Mesendoderm (in vitro differentiated cells): ENCODE measurements around the gene TLR8.

Source experiments
- DNase-seq: peaks from one replicate; pipeline ENCODE4 v3.0.0; 2013
- H2AK5ac ChIP-seq: 2 replicates; pipeline ENCODE4 v1.6.1; 2013; ENCODE audit warnings: low read length, inconsistent platforms
- H2BK120ac ChIP-seq: 2 replicates; pipeline ENCODE4 v1.6.1; 2013; ENCODE audit warnings: low read depth, mild to moderate bottlenecking, low read length, moderate library complexity, mixed read lengths
- H2BK15ac ChIP-seq: replicated peaks from 2 replicates; pipeline ENCODE4 v1.6.1; 2013; ENCODE audit warnings: low read depth, mild to moderate bottlenecking, moderate library complexity
- H2BK5ac ChIP-seq: 2 replicates; pipeline ENCODE4 v1.6.1; 2013; ENCODE audit warnings: low read length, inconsistent platforms
- H3K18ac ChIP-seq: 2 replicates; pipeline ENCODE4 v1.6.1; 2013; ENCODE audit warnings: mild to moderate bottlenecking, low read length, mixed read lengths
- H3K23ac ChIP-seq: one replicate; pipeline ENCODE4 v1.6.1; 2013; ENCODE audit warnings: low read length
- H3K27ac ChIP-seq: 2 replicates; pipeline ENCODE4 v1.5.1; 2013; ENCODE audit warnings: low read depth, mild to moderate bottlenecking, inconsistent platforms, low read length, moderate library complexity
- H3K27me3 ChIP-seq: 2 replicates; pipeline ENCODE4 v1.6.1; 2013; ENCODE audit warnings: low read length, control low read depth, mild to moderate bottlenecking, inconsistent platforms; ENCODE audit not compliant: insufficient read depth, poor library complexity
- H3K36me3 ChIP-seq: 2 replicates; pipeline ENCODE4 v1.6.1; 2013; ENCODE audit warnings: low read length, inconsistent platforms; ENCODE audit not compliant: control insufficient read depth, insufficient read depth
- H3K4ac ChIP-seq: one replicate; pipeline ENCODE4 v1.6.1; 2013; ENCODE audit warnings: low read depth, mild to moderate bottlenecking, low read length, moderate library complexity
- H3K4me1 ChIP-seq: 2 replicates; pipeline ENCODE4 v1.6.1; 2013; ENCODE audit warnings: low read depth, low read length, inconsistent platforms; ENCODE audit not compliant: control insufficient read depth
- H3K4me2 ChIP-seq: 2 replicates; pipeline ENCODE4 v1.6.1; 2013; ENCODE audit warnings: low read length
- H3K4me3 ChIP-seq: 2 replicates; pipeline ENCODE4 v1.5.1; 2013; ENCODE audit warnings: mild to moderate bottlenecking, low read length
- H3K56ac ChIP-seq: one replicate; pipeline ENCODE4 v1.6.1; 2013; ENCODE audit warnings: low read length
- H3K79me1 ChIP-seq: 2 replicates; pipeline ENCODE4 v1.6.1; 2013; ENCODE audit warnings: low read length, inconsistent platforms
- H3K79me2 ChIP-seq: 2 replicates; pipeline ENCODE4 v1.6.1; 2013; ENCODE audit warnings: mild to moderate bottlenecking, low read length; ENCODE audit not compliant: control insufficient read depth, insufficient read depth
- H3K9ac ChIP-seq: 2 replicates; pipeline ENCODE4 v1.6.1; 2013; ENCODE audit warnings: low read length, inconsistent platforms
- H4K5ac ChIP-seq: one replicate; pipeline ENCODE4 v1.6.1; 2013; ENCODE audit warnings: low read length
- H4K8ac ChIP-seq: one replicate; pipeline ENCODE4 v1.6.1; 2013; ENCODE audit warnings: low read depth, mild to moderate bottlenecking, control low read depth, low read length, moderate library complexity
- WGBS: extraction: QIAGEN DNeasy Blood & Tissue Kit; methylation state at CpG from one replicate; pipeline ENCODE4 v1.1.7; 2013; ENCODE audit warnings: low lambda C conversion rate, missing lambda C conversion rate; ENCODE audit not compliant: insufficient coverage; ENCODE audit errors: extremely low coverage; 5-methylcytosine and 5-hydroxymethylcytosine counted together

The TLR8 gene

DNA sequence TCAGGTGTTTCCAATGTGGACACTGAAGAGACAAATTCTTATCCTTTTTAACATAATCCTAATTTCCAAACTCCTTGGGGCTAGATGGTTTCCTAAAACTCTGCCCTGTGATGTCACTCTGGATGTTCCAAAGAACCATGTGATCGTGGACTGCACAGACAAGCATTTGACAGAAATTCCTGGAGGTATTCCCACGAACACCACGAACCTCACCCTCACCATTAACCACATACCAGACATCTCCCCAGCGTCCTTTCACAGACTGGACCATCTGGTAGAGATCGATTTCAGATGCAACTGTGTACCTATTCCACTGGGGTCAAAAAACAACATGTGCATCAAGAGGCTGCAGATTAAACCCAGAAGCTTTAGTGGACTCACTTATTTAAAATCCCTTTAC is 20.9 kb upstream of the TLR8 start:
- no peaks in the 10 kb centered on the region for H3K36me3 ChIP-seq
- H3K4me1 ChIP-seq = no peaks in the 10 kb centered on the region
- no peak overlapping the region for H2BK15ac ChIP-seq

DNA sequence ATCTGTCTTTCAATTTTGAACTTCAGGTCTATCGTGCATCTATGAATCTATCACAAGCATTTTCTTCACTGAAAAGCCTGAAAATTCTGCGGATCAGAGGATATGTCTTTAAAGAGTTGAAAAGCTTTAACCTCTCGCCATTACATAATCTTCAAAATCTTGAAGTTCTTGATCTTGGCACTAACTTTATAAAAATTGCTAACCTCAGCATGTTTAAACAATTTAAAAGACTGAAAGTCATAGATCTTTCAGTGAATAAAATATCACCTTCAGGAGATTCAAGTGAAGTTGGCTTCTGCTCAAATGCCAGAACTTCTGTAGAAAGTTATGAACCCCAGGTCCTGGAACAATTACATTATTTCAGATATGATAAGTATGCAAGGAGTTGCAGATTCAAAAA is 19.9 kb upstream of the TLR8 start:
- Histone ChIP-seq H3K79me2 (no peaks in the 10 kb centered on the region), H3K27ac (no peak overlapping the region), H3K79me1 (no peaks in the 10 kb centered on the region), H3K4me3 (no peak overlapping the region), H3K18ac (no peak overlapping the region), H2AK5ac (no peak overlapping the region), H2BK120ac (no peak overlapping the region), H3K4me1 (no peaks in the 10 kb centered on the region), H3K23ac (no peak overlapping the region), H2BK5ac (no peak overlapping the region), H3K56ac (no peak overlapping the region), H3K9ac (no peak overlapping the region), H3K4ac (no peak overlapping the region), H3K27me3 (no peaks in the 10 kb centered on the region), H2BK15ac (no peak overlapping the region), H4K5ac (no peak overlapping the region), H4K8ac (no peak overlapping the region), H3K4me2 (no peak overlapping the region), H3K36me3 (no peaks in the 10 kb centered on the region)
- WGBS = no CpG with 5 or more reads among the region's 3 CpGs
- no peak for DNase-seq

More for the DNA sequence above, 20.9 kb upstream of the TLR8 start:
- DNase-seq = no peak
- no peaks in the 10 kb centered on the region for H3K79me2 ChIP-seq
- no peak overlapping the region for H2BK120ac ChIP-seq
- no peak overlapping the region for H3K27ac ChIP-seq
- no peak overlapping the region for H2AK5ac ChIP-seq
- no peak overlapping the region for H3K9ac ChIP-seq
- no peak overlapping the region for H3K4me3 ChIP-seq
- H3K79me1 ChIP-seq = no peaks in the 10 kb centered on the region
- WGBS = no CpG with 5 or more reads among the region's 5 CpGs
- H3K23ac ChIP-seq = no peak overlapping the region
- H3K18ac ChIP-seq = no peak overlapping the region
- no peaks in the 10 kb centered on the region for H3K27me3 ChIP-seq
- H3K56ac ChIP-seq = no peak overlapping the region
- H3K4me2 ChIP-seq = no peak overlapping the region
- H3K4ac ChIP-seq = no peak overlapping the region
- H2BK5ac ChIP-seq = no peak overlapping the region
- no peak overlapping the region for H4K5ac ChIP-seq
- H4K8ac ChIP-seq = no peak overlapping the region

- no peaks in the 10 kb centered on the region for H3K79me2 ChIP-seq
- no peak overlapping the region for H3K4me2 ChIP-seq
- H2BK5ac ChIP-seq = no peak overlapping the region
- H3K79me1 ChIP-seq = no peaks in the 10 kb centered on the region
- no peak overlapping the region for H2AK5ac ChIP-seq
- no peak overlapping the region for H3K4ac ChIP-seq
- H3K4me3 ChIP-seq = no peak overlapping the region
- no peaks in the 10 kb centered on the region for H3K4me1 ChIP-seq
- no CpG with 5 or more reads among the region's 2 CpGs for WGBS
- no peak overlapping the region for H2BK15ac ChIP-seq
- H3K23ac ChIP-seq = no peak overlapping the region
- H4K5ac ChIP-seq = no peak overlapping the region
- H3K27me3 ChIP-seq = no peaks in the 10 kb centered on the region
- no peak overlapping the region for H3K18ac ChIP-seq
- DNase-seq = no peak
- no peak overlapping the region for H3K9ac ChIP-seq
- H3K56ac ChIP-seq = no peak overlapping the region
- H4K8ac ChIP-seq = no peak overlapping the region
- no peaks in the 10 kb centered on the region for H3K36me3 ChIP-seq
- H3K27ac ChIP-seq = no peak overlapping the region
- H2BK120ac ChIP-seq = no peak overlapping the region
These were observed 19.3 kb upstream of the TLR8 start for GRCh38 chrX:12887141-12887540.

DNA sequence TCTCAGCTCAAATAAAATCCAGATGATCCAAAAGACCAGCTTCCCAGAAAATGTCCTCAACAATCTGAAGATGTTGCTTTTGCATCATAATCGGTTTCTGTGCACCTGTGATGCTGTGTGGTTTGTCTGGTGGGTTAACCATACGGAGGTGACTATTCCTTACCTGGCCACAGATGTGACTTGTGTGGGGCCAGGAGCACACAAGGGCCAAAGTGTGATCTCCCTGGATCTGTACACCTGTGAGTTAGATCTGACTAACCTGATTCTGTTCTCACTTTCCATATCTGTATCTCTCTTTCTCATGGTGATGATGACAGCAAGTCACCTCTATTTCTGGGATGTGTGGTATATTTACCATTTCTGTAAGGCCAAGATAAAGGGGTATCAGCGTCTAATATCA is 18.7 kb upstream of the TLR8 start:
- H2BK15ac ChIP-seq = no peak overlapping the region
- H3K9ac ChIP-seq = no peak overlapping the region
- H2AK5ac ChIP-seq = no peak overlapping the region
- no peak overlapping the region for H4K5ac ChIP-seq
- H3K79me1 ChIP-seq = no peaks in the 10 kb centered on the region
- H3K79me2 ChIP-seq = no peaks in the 10 kb centered on the region
- no peaks in the 10 kb centered on the region for H3K4me1 ChIP-seq
- WGBS = no CpG with 5 or more reads among the region's 3 CpGs
- no peak overlapping the region for H2BK5ac ChIP-seq
- no peak overlapping the region for H3K56ac ChIP-seq
- H3K36me3 ChIP-seq = no peaks in the 10 kb centered on the region
- no peak for DNase-seq
- H3K4me3 ChIP-seq = no peak overlapping the region
- no peak overlapping the region for H3K27ac ChIP-seq
- H3K23ac ChIP-seq = no peak overlapping the region
- H4K8ac ChIP-seq = no peak overlapping the region
- no peaks in the 10 kb centered on the region for H3K27me3 ChIP-seq
- H3K4ac ChIP-seq = no peak overlapping the region
- no peak overlapping the region for H3K18ac ChIP-seq
- H2BK120ac ChIP-seq = no peak overlapping the region
- H3K4me2 ChIP-seq = no peak overlapping the region

GRCh38 chrX:12890467-12890866 is 16.0 kb upstream of the TLR8 start:
- DNase-seq = no peak
- H3K9ac ChIP-seq = no peak overlapping the region
- no peak overlapping the region for H3K18ac ChIP-seq
- WGBS = no CpG with 5 or more reads among the region's 5 CpGs
- no peak overlapping the region for H4K5ac ChIP-seq
- no peak overlapping the region for H3K23ac ChIP-seq
- H3K4me1 ChIP-seq = no peaks in the 10 kb centered on the region
- no peak overlapping the region for H3K56ac ChIP-seq
- H3K4me2 ChIP-seq = no peak overlapping the region
- no peaks in the 10 kb centered on the region for H3K36me3 ChIP-seq
- no peaks in the 10 kb centered on the region for H3K79me1 ChIP-seq
- no peak overlapping the region for H3K4ac ChIP-seq
- H3K27me3 ChIP-seq = no peaks in the 10 kb centered on the region
- H3K27ac ChIP-seq = no peak overlapping the region
- no peak overlapping the region for H2BK120ac ChIP-seq
- no peak overlapping the region for H2BK15ac ChIP-seq
- H2AK5ac ChIP-seq = no peak overlapping the region
- H3K4me3 ChIP-seq = no peak overlapping the region
- H2BK5ac ChIP-seq = no peak overlapping the region
- H4K8ac ChIP-seq = no peak overlapping the region
- no peaks in the 10 kb centered on the region for H3K79me2 ChIP-seq

DNA sequence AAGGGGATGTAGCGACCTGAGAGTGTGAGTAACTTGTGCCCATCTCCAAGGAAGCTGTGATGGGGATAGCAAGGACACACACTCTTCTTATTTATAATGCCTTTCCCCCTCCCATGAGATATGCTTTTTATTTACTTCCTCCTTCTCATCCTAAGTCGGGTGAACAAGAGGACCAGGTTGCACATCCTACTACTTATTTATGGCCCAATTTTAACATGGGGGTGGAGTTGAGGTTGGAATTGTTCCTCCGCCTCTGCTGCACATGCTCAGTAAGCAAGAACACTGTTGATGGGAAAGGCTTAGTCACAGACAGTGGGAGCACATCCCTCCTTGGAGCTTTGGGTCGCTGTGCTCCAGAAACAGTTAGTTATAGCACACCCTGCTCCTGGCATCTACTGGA is 15.2 kb upstream of the TLR8 start:
- H3K79me1 ChIP-seq = no peaks in the 10 kb centered on the region
- H2BK5ac ChIP-seq = no peak overlapping the region
- no peak overlapping the region for H3K9ac ChIP-seq
- no peaks in the 10 kb centered on the region for H3K79me2 ChIP-seq
- H3K4ac ChIP-seq = no peak overlapping the region
- H3K27me3 ChIP-seq = no peaks in the 10 kb centered on the region
- H2BK120ac ChIP-seq = no peak overlapping the region
- H3K36me3 ChIP-seq = no peaks in the 10 kb centered on the region
- H3K4me3 ChIP-seq = no peak overlapping the region
- no peak overlapping the region for H3K4me2 ChIP-seq
- no peak overlapping the region for H3K18ac ChIP-seq
- no peak overlapping the region for H2BK15ac ChIP-seq
- no peak overlapping the region for H4K5ac ChIP-seq
- WGBS = no CpG with 5 or more reads among the region's 4 CpGs
- no peak overlapping the region for H3K23ac ChIP-seq
- no peaks in the 10 kb centered on the region for H3K4me1 ChIP-seq
- no peak overlapping the region for H4K8ac ChIP-seq
- H3K27ac ChIP-seq = no peak overlapping the region
- H3K56ac ChIP-seq = no peak overlapping the region
- DNase-seq = no peak
- H2AK5ac ChIP-seq = no peak overlapping the region
